Caco-2 (cell line): Measurements from ENCODE around the gene TMSB15C. TPM values are rescaled to one million over a fixed set of nuclear protein-coding genes. Genes with fewer than 3 reads are reported as not detected.
"Not testable (repeated sequence)": the region's sequence is repeated elsewhere in the genome, so short reads cannot be mapped to it uniquely, and the experiment has no call there.

ENCODE experiments used
- BruUV-seq: library from RNA; stranded (reverse); fragments of 400-500 nt; replicated peaks from 2 replicates; lab custom pipeline; 2021; lab: Mats Ljungman, UMichigan
- CTCF ChIA-PET: fragments of 300-600 bp; sonication (Branson Sonifier 250); formaldehyde crosslinking; loops from one replicate; lab custom pipeline; 2022; ENCODE audit warnings: antibody characterized with exemption; lab: Charles Lee
- POLR2A ChIA-PET: fragments of 300-600 bp; sonication (Branson Sonifier 250); formaldehyde crosslinking; loops from one replicate; lab custom pipeline; 2022; ENCODE audit warnings: antibody characterized with exemption; lab: Charles Lee
- DNase-seq, 2 experiments: peaks; one replicate each; pipeline versions ENCODE4 v3.0.0 to v3.0.0-alpha.2; 2020 to 2022
- H3K27me3 ChIP-seq: replicated peaks from 2 replicates; pipeline ENCODE4 v1.6.0; 2011; ENCODE audit warnings: low read length; ENCODE audit not compliant: control insufficient read depth, insufficient read depth
- H3K36me3 ChIP-seq: 2 replicates; pipeline ENCODE4 v1.5.1; 2011; ENCODE audit warnings: low read length; ENCODE audit not compliant: control insufficient read depth, insufficient read depth
- H3K4me1 ChIP-seq: fragments of 250-450 bp; sonication (Bioruptor Pico); 2 replicates; pipeline ENCODE4 v1.5.1; 2020; ENCODE audit warnings: mild to moderate bottlenecking
- H3K4me3 ChIP-seq: 2 replicates; pipeline ENCODE4 v1.5.1; 2011; ENCODE audit warnings: low read depth, mild to moderate bottlenecking, control low read depth, low read length
- H3K9me3 ChIP-seq: fragments of 250-450 bp; sonication (Bioruptor Pico); 2 replicates; pipeline ENCODE4 v1.5.1; 2020; ENCODE audit warnings: mild to moderate bottlenecking, moderate library complexity
- H3K27ac Mint-ChIP-seq: one replicate; pipeline ENCODE4 v1.8.0; 2022; ENCODE audit warnings: mixed read lengths; ENCODE audit not compliant: unreplicated experiment
- H3K27me3 Mint-ChIP-seq: one replicate; pipeline ENCODE4 v1.8.0; 2022; ENCODE audit warnings: mixed read lengths; ENCODE audit not compliant: insufficient read depth, unreplicated experiment
- H3K36me3 Mint-ChIP-seq: one replicate; pipeline ENCODE4 v1.8.0; 2022; ENCODE audit warnings: mild to moderate bottlenecking, mixed read lengths; ENCODE audit not compliant: insufficient read depth, unreplicated experiment
- H3K4me1 Mint-ChIP-seq: one replicate; pipeline ENCODE4 v1.8.0; 2022; ENCODE audit warnings: low read depth, mixed read lengths; ENCODE audit not compliant: unreplicated experiment
- H3K4me3 Mint-ChIP-seq: one replicate; pipeline ENCODE4 v1.8.0; 2022; ENCODE audit warnings: mild to moderate bottlenecking, moderate library complexity, mixed read lengths; ENCODE audit not compliant: unreplicated experiment
- H3K9me3 Mint-ChIP-seq: one replicate; pipeline ENCODE4 v1.8.0; 2022; ENCODE audit warnings: mixed read lengths; ENCODE audit not compliant: unreplicated experiment
- CTCF ChIP-seq, 2 experiments: fragments of 200-600 bp in 1 of 2; IDR thresholded peaks; 1 replicate in 1 of 2; 2 replicates in 1 of 2; pipeline versions ENCODE4 v1.5.1 to v1.8.0; 2011 to 2022; ENCODE audit warnings: antibody characterized with exemption in 1 of 2, control low read depth in 1 of 2, inconsistent platforms in 1 of 2, low read depth in 1 of 2, low read length in 1 of 2, mild to moderate bottlenecking in 1 of 2, moderate library complexity in 1 of 2; ENCODE audit not compliant: insufficient read depth in 1 of 2, severe bottlenecking in 1 of 2, unreplicated experiment in 1 of 2
- intact Hi-C: fragments of 100-400 bp; cut with micrococcal nuclease; formaldehyde crosslinking; loops from one replicate; pipeline ENCODE4 v1.10.0; 2022; ENCODE audit not compliant: unreplicated experiment
- total RNA-seq: library from RNA; stranded (reverse); gene quantifications from 2 replicates; pipeline ENCODE4 v1.2.3, GENCODE V29; 2022

Gene TMSB15C
- total RNA-seq, 1 experiment from 2014 or later: 3.2 TPM

GRCh38 chrX:104054956-104055355 is 21.1 kb downstream of the TMSB15C start:
- not testable (repeated sequence) for DNase-seq

GRCh38 chrX:104047171-104047570 is 28.9 kb downstream of the TMSB15C start:
- no peak for TF ChIP-seq CTCF (IDR thresholded peaks at IDR 0.05; ENCODE audit: insufficient read depth in 1 of 2, low read depth in 1 of 2, low read length in 1 of 2, severe bottlenecking in 1 of 2, unreplicated experiment in 1 of 2)

More at GRCh38 chrX:104054956-104055355, 21.1 kb downstream of the TMSB15C start:
- H3K4me3 Mint-ChIP-seq, H3K9me3 Mint-ChIP-seq, H3K27me3 Mint-ChIP-seq, intact Hi-C loops, BruUV-seq, H3K9me3 ChIP-seq, H3K4me1 ChIP-seq, CTCF ChIA-PET, H3K4me3 ChIP-seq, H3K36me3 Mint-ChIP-seq, H3K27ac Mint-ChIP-seq, H3K27me3 ChIP-seq, H3K36me3 ChIP-seq, POLR2A ChIA-PET, H3K4me1 Mint-ChIP-seq: not testable (repeated sequence)

GRCh38 chrX:104045642-104046041 is 30.4 kb downstream of the TMSB15C start:
- intact Hi-C loops: no loop called here
- BruUV-seq: no TSS peak
- CTCF ChIA-PET: no interaction called here
- no peaks in the 10 kb centered on the region for H3K9me3 ChIP-seq
- no peaks in the 10 kb centered on the region for H3K4me1 ChIP-seq
- no peak for TF ChIP-seq CTCF (IDR thresholded peaks at IDR 0.05; ENCODE audit: insufficient read depth in 1 of 2, low read depth in 1 of 2, low read length in 1 of 2, severe bottlenecking in 1 of 2, unreplicated experiment in 1 of 2)
- POLR2A ChIA-PET: no interaction called here
- Mint-ChIP-seq H3K36me3 (no peaks in the 10 kb centered on the region), H3K4me3 (no peak overlapping the region), H3K4me1 (peaks cover 6% of the 10 kb centered on the region), H3K9me3 (peaks cover 9% of the 10 kb centered on the region), H3K27ac (no peak overlapping the region), H3K27me3 (no peaks in the 10 kb centered on the region)
- H3K36me3 ChIP-seq: no peaks in the 10 kb centered on the region
- no peak overlapping the region for H3K4me3 ChIP-seq
- H3K27me3 ChIP-seq: no peaks in the 10 kb centered on the region
- no peak for DNase-seq

More at GRCh38 chrX:104047171-104047570, 28.9 kb downstream of the TMSB15C start:
- no peaks in the 10 kb centered on the region for H3K36me3 ChIP-seq
- BruUV-seq: no TSS peak
- ChIA-PET CTCF (no interaction called here), POLR2A (no interaction called here)
- Mint-ChIP-seq H3K27ac (no peak overlapping the region), H3K4me3 (no peak overlapping the region), H3K4me1 (peaks cover 6% of the 10 kb centered on the region), H3K9me3 (peaks cover 7% of the 10 kb centered on the region), H3K27me3 (no peaks in the 10 kb centered on the region), H3K36me3 (no peaks in the 10 kb centered on the region)
- DNase-seq: no peak
- no peaks in the 10 kb centered on the region for H3K9me3 ChIP-seq
- no peaks in the 10 kb centered on the region for H3K27me3 ChIP-seq
- no peaks in the 10 kb centered on the region for H3K4me1 ChIP-seq
- intact Hi-C loops: no loop called here
- H3K4me3 ChIP-seq: no peak overlapping the region

GRCh38 chrX:104041003-104041402 is 35.0 kb downstream of the TMSB15C start:
- H3K4me3 ChIP-seq: no peak overlapping the region
- H3K27me3 ChIP-seq: no peaks in the 10 kb centered on the region
- H3K4me1 Mint-ChIP-seq: no peaks in the 10 kb centered on the region
- ChIA-PET POLR2A (no interaction called here), CTCF (no interaction called here)
- H3K4me3 Mint-ChIP-seq: no peak overlapping the region
- intact Hi-C loops: no loop called here
- no TSS peak for BruUV-seq
- H3K4me1 ChIP-seq: no peaks in the 10 kb centered on the region
- no peak for TF ChIP-seq CTCF (IDR thresholded peaks at IDR 0.05; ENCODE audit: insufficient read depth in 1 of 2, low read depth in 1 of 2, low read length in 1 of 2, severe bottlenecking in 1 of 2, unreplicated experiment in 1 of 2)
- H3K27ac Mint-ChIP-seq: no peak overlapping the region
- no peaks in the 10 kb centered on the region for H3K36me3 ChIP-seq
- no peaks in the 10 kb centered on the region for H3K36me3 Mint-ChIP-seq
- H3K9me3 Mint-ChIP-seq: peaks cover 9% of the 10 kb centered on the region
- no peaks in the 10 kb centered on the region for H3K27me3 Mint-ChIP-seq
- H3K9me3 ChIP-seq: no peaks in the 10 kb centered on the region
- no peak for DNase-seq
